GM12874 (cell line): ENCODE results near the gene TJP3.

ENCODE experiments used
- CTCF ChIP-seq: IDR thresholded peaks from 2 replicates; pipeline ENCODE4 v1.5.1; 2011; ENCODE audit warnings: low read depth, mild to moderate bottlenecking, control low read depth, low read length, moderate library complexity; ENCODE audit not compliant: insufficient read depth

TJP3 gene

GRCh38 chr19:3773814-3774515 is 65.8 kb downstream of the TJP3 start:
- no peak for TF ChIP-seq CTCF

GRCh38 chr19:3774621-3775373 is 66.6 kb downstream of the TJP3 start:
- no peak for TF ChIP-seq CTCF

GRCh38 chr19:3775374-3775711 is 67.2 kb downstream of the TJP3 start:
- no peak for TF ChIP-seq CTCF

- TF ChIP-seq CTCF = no peak
Observed at GRCh38 chr19:3775831-3776230, 67.6 kb downstream of the TJP3 start.

GRCh38 chr19:3776479-3777040 is 68.4 kb downstream of the TJP3 start:
- TF ChIP-seq CTCF = no peak

- TF ChIP-seq CTCF = no peak
Observed at GRCh38 chr19:3778104-3778867, 70.1 kb downstream of the TJP3 start.
